ENCODE measurements around the gene TEX2.
"Not testable (repeated sequence)": the region's sequence is repeated elsewhere in the genome, so short reads cannot be mapped to it uniquely, and the experiment has no call there.

The TEX2 gene

GRCh38 chr17:64212122-64212521 lies 50.9 kb downstream of the TEX2 start:
- no peak for DNase-seq

- DNase-seq: no peak
These were observed 53.1 kb downstream of the TEX2 start for GRCh38 chr17:64209983-64210382.

- DNase-seq: no peak
These were observed 53.6 kb downstream of the TEX2 start for GRCh38 chr17:64209356-64209941.

GRCh38 chr17:64208656-64209055 lies 54.4 kb downstream of the TEX2 start:
- DNase-seq: not testable (repeated sequence)

- no peak for DNase-seq
These were observed 57.3 kb downstream of the TEX2 start for GRCh38 chr17:64205804-64206203.

- no peak for DNase-seq
These were observed 59.4 kb downstream of the TEX2 start for GRCh38 chr17:64203630-64204029.

- DNase-seq: no peak
These were observed 60.2 kb downstream of the TEX2 start for GRCh38 chr17:64202683-64203344.

GRCh38 chr17:64200080-64201032 lies 62.7 kb downstream of the TEX2 start:
- DNase-seq: peak; percentile 10

- DNase-seq: no peak
These were observed 64.5 kb downstream of the TEX2 start for GRCh38 chr17:64198331-64199090.

GRCh38 chr17:64196601-64197000 lies 66.5 kb downstream of the TEX2 start:
- DNase-seq: no peak

GRCh38 chr17:64193561-64193960 lies 69.5 kb downstream of the TEX2 start:
- no peak for DNase-seq

- DNase-seq: no peak
These were observed 70.5 kb downstream of the TEX2 start for GRCh38 chr17:64192589-64192988.

GRCh38 chr17:64190472-64190871 lies 72.6 kb downstream of the TEX2 start:
- no peak for DNase-seq

- no peak for DNase-seq
These were observed 75.0 kb downstream of the TEX2 start for GRCh38 chr17:64188088-64188487.

- no peak for DNase-seq
These were observed 75.8 kb downstream of the TEX2 start for GRCh38 chr17:64187093-64187895.

GRCh38 chr17:64186171-64187092 lies 76.6 kb downstream of the TEX2 start:
- no peak for DNase-seq

GRCh38 chr17:64185557-64185956 lies 77.5 kb downstream of the TEX2 start:
- DNase-seq: not testable (repeated sequence)

GRCh38 chr17:64185101-64185500 lies 78.0 kb downstream of the TEX2 start:
- DNase-seq: no peak

GRCh38 chr17:64183815-64184214 lies 79.2 kb downstream of the TEX2 start:
- peak; percentile 43 for DNase-seq

GRCh38 chr17:64182325-64183012 lies 80.6 kb downstream of the TEX2 start:
- DNase-seq: no peak
